Activated effector memory CD4-positive, alpha-beta T cell treated with anti-CD3 and anti-CD28 coated beads, Interleukin-2, amount 50 U/mL, for 16 hours (primary cell): ENCODE results near the gene SLC10A4.

Experiments used
- DNase-seq: peaks from one replicate; pipeline ENCODE4 v3.0.0-alpha.2; 2020

Gene SLC10A4

DNA sequence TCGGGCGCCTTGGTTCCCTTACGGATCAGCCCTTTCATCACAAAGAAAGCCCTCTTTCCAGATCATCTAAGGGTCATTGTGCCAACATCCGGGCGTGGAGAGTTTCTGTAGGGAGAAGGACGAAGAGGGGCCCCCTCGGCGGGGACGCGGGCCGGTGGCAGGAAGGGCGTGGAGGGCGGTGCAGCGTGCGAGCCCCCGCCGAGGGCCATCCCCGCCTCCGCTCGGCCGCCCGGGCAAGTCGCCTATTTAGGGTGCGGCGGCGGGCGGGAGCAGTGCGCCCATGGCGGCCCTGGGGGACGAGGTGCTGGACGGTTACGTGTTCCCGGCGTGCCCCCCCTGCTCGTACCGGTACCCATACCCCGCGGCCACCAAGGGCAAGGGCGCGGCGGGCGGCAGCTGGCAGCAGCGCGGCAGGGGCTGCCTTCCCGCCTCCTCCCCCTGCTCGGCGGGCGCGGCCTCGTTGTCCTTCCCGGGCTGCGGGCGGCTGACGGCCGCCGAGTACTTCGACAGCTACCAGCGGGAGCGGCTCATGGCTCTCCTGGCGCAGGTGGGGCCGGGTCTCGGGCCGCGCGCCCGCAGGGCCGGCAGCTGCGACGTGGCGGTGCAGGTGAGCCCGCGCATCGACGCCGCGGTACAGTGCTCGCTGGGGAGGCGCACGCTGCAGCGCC lies 7.0 kb downstream of the SLC10A4 start, which contains the start of gene ZAR1:
Gene ZAR1 (plus strand): TSS at position 241 of the 668 bp plus-strand sequence. CDS start 40 bp downstream, at position 281.
- DNase-seq: no peak

DNA sequence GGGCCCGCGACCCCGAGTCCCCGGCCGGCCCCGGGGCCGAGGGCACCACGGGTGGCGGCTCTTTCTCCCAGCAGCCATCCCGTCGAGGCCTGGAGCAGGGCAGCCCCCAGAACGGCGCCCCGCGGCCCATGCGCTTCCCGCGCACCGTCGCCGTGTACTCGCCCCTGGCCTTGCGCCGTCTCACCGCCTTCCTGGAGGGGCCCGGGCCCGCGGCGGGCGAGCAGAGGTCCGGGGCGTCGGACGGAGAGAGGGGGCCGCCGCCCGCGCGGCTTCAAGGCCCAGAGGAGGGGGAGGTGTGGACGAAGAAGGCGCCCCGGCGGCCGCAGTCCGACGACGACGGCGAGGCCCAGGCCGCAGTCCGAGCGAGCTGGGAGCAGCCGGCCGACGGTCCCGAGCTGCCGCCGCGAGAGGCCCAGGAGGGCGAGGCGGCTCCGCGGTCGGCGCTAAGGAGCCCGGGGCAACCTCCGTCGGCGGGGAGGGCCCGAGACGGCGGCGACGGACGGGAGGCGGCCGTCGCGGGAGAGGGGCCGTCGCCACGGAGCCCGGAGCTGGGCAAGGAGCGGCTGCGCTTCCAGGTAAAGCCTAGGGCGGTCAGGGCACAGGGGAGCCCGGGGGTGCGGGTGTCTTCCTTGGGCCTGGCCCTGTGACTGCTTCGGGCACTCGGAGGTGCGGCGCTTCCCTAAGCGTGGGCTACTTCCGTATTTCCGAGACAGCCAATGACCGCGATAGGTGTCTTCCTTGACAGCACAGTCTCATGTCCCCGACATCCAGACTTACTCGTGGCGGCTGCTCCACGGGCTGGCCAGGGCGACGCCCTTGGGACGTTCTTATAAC lies 7.8 kb downstream of the SLC10A4 start:
- DNase-seq: no peak

DNA sequence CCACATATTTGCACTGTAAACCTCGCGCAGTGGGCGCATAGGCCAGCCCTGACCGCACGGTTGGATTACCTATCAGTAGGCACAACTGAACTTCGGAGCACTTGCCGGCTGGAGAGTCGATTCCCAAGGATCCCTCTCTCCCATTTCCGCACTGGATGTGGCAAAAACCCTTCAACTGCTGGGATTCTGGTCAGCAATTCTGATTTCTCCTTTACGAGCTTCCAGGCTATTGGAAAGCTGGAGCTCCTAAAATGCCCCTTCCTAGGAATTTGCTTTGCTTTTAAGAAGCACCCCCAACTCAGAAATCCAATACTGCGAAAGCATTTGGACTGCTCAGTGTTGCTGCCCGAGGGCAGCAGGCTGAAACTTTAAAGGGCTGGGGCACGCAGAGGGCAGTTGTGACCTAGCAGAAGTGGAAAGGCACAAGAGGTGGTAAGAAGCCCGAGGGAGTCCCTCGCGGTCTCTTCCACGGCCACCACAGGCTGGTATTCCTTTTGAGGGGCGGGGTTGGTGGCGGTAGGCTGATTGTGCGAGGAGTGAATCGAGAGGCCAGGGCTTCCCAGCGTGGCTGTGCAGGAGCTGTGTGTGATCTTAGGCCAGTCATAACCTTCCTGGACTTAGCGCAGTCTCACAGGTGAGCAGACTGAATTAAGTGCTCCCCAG lies 8.5 kb downstream of the SLC10A4 start:
- no peak for DNase-seq

DNA sequence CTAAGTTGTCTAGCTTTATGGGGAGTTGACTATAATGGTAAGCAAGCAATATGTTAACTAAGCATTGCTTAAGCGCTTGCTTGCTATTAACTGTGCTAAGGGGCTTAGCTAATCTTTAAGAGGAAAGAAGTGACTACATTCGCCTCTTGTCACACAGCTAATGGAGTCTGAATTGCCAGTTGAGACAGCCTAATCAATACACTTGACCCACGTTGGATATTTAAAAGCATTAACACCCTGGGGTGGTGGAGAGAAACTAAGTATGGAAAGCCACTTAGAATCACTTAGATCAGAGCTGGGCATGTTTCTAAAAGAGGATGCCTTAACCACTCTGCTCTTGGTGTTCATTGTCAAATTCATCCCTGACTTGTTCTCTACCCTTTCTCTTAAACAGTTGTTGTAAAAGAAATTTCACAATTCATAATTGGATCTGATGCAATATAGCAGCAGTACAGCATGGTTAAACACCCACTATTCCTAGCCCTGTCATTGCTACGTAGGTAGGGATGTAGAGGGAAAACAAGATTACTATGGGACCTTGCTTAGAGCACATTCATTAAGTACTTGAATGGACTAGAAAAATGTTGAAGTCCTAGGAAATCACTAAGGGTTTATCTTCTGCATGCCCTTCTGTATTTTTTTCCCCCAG lies 10.4 kb downstream of the SLC10A4 start:
- no peak for DNase-seq

DNA sequence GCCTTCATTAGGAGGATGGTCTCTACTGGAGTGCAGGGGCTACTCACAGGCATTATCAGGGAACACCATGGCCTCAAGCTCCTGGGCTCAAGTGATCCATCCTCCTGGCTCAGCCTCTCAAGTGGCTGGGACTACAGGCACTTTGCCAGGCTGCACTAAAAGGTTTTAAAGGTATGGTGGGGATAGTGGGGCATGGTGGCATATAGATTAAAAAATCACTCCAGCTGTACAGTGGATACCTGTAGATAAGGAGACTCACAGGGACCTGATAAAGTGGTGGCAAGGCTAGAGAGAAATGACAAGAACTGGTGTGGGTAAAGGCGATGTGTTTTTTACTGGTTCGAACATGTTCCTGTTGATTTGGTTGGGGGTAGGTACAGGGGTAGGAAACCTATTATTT lies 12.8 kb downstream of the SLC10A4 start:
- DNase-seq: no peak

DNA sequence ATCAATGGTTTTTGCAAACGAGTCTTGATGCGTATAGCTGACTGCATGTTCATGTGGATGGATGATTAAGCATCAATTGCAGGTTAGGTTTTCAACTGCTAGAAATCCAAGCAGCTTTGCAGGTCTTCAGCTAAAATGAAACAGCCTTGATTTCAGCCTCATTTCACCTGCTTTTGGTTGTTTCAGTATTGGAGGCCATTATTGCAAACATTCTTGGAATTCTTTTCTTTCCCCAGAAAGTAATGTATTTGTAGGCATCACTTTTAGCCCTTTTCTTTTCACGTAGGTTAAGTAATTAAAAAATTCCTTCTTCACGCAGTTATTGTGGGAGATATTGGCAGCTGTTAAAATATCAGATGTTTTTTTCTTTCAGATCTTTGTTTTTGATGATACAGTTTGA lies 15.8 kb downstream of the SLC10A4 start:
- no peak for DNase-seq

DNA sequence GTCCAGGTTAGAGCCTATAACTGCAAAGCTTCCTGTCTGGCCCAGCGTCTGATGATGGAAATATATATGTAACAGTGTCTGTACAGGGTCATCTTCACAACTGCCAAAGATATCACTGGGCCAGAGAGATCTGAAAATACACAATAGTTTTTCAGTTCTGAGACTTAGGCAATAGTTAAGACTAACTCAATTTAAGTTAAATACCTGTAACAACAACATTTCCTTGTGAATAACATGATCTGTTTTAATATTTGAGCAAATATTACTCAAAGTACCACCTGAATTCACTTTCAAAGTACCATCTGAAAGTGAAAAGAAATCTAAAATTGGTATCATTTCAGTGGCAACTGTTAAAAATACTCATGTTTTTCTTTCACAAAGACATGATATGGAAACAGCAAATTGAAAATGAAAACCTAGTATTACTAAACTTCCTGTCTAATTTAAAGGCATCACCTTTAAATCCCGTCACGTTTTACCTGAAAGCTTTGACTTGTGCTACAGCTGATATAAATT lies 16.5 kb downstream of the SLC10A4 start:
- DNase-seq: no peak

DNA sequence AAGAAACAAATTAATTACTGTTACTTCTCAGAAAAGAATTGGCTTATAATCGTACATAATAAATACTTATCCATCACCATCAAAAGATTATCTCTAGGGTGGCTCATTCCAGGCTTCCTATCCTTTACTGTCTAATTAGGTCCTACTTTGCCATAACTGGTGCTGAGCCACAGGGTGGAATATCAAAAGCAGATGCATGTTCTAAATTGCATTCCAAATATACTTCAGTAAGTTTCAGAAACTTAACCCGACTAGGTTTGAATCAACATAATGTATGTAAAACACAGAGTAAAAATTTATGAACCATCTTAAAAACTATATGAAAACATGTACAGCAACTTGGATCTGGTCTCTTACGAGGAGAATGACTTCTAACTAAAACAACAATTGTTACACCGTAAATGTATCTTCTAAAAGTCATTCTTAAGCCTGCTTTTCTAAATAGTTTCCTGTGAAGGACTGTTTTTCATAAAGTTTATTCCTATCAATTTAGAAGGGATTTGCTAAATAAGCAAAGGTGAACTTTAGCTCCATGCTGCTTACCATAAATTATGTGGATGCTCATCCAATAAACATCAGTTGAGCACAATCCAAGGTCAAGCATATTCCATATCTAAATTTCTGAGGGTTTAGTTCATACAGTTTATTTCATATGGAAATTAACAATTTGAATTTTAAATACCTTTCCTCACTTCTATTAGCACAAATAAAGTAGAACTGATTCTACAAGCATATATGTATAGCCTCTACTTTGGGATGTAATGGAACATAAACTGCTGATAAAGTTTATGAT lies 20.3 kb downstream of the SLC10A4 start:
- DNase-seq: no peak

DNA sequence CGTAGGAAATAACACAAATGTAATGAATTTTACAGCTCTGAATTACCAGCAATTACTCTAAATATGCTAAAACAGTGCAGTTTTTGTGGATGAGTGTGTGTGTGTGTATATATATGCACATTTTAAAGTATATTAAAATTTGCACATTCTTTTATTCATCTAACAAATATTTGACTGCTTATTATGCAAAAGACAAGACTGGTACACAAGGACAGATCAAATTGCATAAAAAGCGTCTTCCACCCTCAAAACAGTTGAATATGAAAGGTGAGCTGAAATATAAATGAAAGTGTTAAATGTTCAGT lies 20.8 kb downstream of the SLC10A4 start:
- DNase-seq: no peak

DNA sequence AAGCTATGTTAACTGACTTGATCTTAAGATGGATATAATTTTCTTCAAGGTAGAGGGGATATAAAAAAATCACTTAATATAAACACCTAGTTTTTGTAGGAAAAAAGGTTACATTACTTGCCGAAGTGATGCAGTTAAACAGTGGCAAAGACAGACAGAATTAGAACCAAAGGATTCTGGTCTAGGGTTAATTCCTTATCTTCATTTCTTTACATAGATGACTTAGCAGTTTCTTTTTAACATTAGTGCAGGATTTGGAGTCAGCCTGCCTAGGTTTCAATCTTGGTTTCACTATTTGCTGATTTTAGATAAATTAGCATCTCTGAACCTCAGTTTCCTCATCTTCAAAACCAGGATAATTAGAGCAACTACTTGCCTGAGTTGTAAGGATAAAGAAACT lies 21.2 kb downstream of the SLC10A4 start:
- no peak for DNase-seq

DNA sequence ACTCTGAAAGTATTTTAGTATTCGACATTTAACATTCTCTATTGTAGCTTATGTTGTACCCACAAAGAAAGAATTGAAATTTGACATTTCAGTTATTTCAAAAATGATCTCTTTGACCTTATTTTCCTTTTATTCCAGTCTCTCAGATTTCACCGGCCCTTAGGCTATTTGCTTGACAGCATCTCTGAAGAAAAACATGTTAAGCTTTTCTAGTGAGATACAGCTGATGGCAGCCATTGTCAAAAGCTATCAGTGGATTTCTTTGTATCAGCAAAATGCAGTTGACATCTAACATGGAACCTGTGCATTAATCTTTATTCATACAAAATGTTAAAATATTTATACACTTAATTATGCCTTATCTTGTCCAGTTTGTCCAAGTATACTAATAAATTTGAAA lies 23.6 kb downstream of the SLC10A4 start:
- no peak for DNase-seq

DNA sequence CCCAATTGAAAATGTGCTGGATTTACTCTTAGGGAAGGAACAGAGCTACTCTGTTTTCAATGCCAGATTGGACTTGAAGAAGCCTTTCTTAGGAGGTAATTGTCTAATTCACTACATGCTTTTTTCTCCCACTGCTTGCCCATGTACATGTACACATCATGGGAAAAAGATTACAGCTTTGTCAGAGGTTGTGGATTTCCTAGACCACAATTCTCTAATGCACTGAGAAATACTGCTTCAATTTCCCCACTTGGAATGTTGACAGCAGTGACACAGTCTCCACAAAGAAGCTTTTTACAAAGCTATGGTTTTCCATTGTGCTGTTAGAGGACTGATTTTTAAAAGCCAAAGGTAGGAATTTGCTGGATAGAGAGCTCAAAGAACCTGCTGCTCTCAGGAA lies 26.4 kb downstream of the SLC10A4 start:
- no peak for DNase-seq

DNA sequence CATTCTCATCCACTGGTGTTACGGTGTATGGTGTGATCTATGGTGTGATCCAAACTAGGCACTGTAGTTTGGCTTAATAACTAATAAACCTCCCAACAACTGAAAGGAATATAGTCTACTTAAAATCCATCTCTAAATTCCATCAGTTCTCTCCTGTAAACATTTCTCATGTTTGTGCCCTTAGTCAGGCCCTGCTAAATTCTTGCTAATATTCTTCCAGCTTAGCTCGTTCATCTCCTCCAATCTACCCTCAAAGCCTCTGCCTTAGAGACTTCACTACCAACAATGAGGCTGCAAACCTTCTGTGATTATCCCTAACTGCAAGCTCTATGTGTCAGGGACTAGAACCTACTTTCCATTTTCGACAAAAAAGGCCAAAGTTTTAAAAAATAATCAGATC lies 35.0 kb downstream of the SLC10A4 start:
- DNase-seq: no peak

DNA sequence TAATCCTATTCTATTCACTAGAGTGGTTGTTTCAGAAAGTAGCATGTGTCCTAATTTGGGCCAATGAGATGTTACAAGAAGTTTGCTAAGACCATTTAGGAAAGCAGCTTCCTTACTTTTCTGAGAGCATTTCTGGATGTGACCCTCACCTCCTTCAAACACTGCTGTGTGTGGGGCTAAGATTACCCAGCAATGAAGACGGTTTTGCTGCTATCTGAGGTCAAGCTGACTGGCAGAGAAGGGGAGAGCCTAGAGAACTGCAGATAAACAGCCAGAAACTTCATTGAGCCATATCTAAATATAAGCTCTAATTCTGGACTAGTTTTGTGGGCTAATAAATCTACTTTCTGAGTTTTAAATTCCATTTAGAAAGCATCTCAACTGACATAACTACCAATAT lies 43.3 kb downstream of the SLC10A4 start:
- DNase-seq: no peak

DNA sequence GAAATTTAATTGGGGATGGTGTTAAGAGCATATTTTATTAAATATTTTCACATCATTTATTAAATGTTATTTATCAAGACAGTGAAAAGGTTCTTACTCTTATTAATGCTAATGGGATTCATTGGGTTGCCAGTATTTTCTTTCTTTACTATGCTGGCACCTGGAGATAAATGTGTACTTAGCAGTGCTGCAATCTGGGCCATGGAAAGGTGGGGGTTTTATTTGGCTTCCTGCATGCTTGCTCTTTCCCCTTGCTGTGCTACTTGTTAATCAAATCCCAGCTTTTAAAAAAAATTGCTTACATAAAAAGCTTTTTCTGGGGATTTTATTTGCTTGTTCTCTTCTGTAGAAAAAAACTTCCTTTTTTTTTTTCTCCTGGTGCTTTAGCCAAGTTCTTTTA lies 55.2 kb downstream of the SLC10A4 start:
- no peak for DNase-seq
